Caco-2 (cell line): ENCODE measurements around the gene AFF1. TPM values are rescaled to one million over a fixed set of nuclear protein-coding genes. Genes with fewer than 3 reads are reported as not detected.
"Not testable (repeated sequence)": the region's sequence is repeated elsewhere in the genome, so short reads cannot be mapped to it uniquely, and the experiment has no call there.

Experiments
- BruUV-seq: library from RNA; stranded (reverse); fragments of 400-500 nt; replicated peaks from 2 replicates; lab custom pipeline; 2021; lab: Mats Ljungman, UMichigan
- CTCF ChIA-PET: fragments of 300-600 bp; sonication (Branson Sonifier 250); formaldehyde crosslinking; loops from one replicate; lab custom pipeline; 2022; ENCODE audit warnings: antibody characterized with exemption; lab: Charles Lee
- POLR2A ChIA-PET: fragments of 300-600 bp; sonication (Branson Sonifier 250); formaldehyde crosslinking; loops from one replicate; lab custom pipeline; 2022; ENCODE audit warnings: antibody characterized with exemption; lab: Charles Lee
- DNase-seq, 2 experiments: peaks; one replicate each; pipeline versions ENCODE4 v3.0.0 to v3.0.0-alpha.2; 2020 to 2022
- H3K27me3 ChIP-seq: replicated peaks from 2 replicates; pipeline ENCODE4 v1.6.0; 2011; ENCODE audit warnings: low read length; ENCODE audit not compliant: control insufficient read depth, insufficient read depth
- H3K36me3 ChIP-seq: 2 replicates; pipeline ENCODE4 v1.5.1; 2011; ENCODE audit warnings: low read length; ENCODE audit not compliant: control insufficient read depth, insufficient read depth
- H3K4me1 ChIP-seq: fragments of 250-450 bp; sonication (Bioruptor Pico); 2 replicates; pipeline ENCODE4 v1.5.1; 2020; ENCODE audit warnings: mild to moderate bottlenecking
- H3K4me3 ChIP-seq: 2 replicates; pipeline ENCODE4 v1.5.1; 2011; ENCODE audit warnings: low read depth, mild to moderate bottlenecking, control low read depth, low read length
- H3K9me3 ChIP-seq: fragments of 250-450 bp; sonication (Bioruptor Pico); 2 replicates; pipeline ENCODE4 v1.5.1; 2020; ENCODE audit warnings: mild to moderate bottlenecking, moderate library complexity
- H3K27ac Mint-ChIP-seq: one replicate; pipeline ENCODE4 v1.8.0; 2022; ENCODE audit warnings: mixed read lengths; ENCODE audit not compliant: unreplicated experiment
- H3K27me3 Mint-ChIP-seq: one replicate; pipeline ENCODE4 v1.8.0; 2022; ENCODE audit warnings: mixed read lengths; ENCODE audit not compliant: insufficient read depth, unreplicated experiment
- H3K36me3 Mint-ChIP-seq: one replicate; pipeline ENCODE4 v1.8.0; 2022; ENCODE audit warnings: mild to moderate bottlenecking, mixed read lengths; ENCODE audit not compliant: insufficient read depth, unreplicated experiment
- H3K4me1 Mint-ChIP-seq: one replicate; pipeline ENCODE4 v1.8.0; 2022; ENCODE audit warnings: low read depth, mixed read lengths; ENCODE audit not compliant: unreplicated experiment
- H3K4me3 Mint-ChIP-seq: one replicate; pipeline ENCODE4 v1.8.0; 2022; ENCODE audit warnings: mild to moderate bottlenecking, moderate library complexity, mixed read lengths; ENCODE audit not compliant: unreplicated experiment
- H3K9me3 Mint-ChIP-seq: one replicate; pipeline ENCODE4 v1.8.0; 2022; ENCODE audit warnings: mixed read lengths; ENCODE audit not compliant: unreplicated experiment
- intact Hi-C: fragments of 100-400 bp; cut with micrococcal nuclease; formaldehyde crosslinking; loops from one replicate; pipeline ENCODE4 v1.10.0; 2022; ENCODE audit not compliant: unreplicated experiment
- total RNA-seq: library from RNA; stranded (reverse); gene quantifications from 2 replicates; pipeline ENCODE4 v1.2.3, GENCODE V29; 2022
- TF ChIP-seq, protein P1 (sequence below), 2 experiments: fragments of 200-600 bp in 1 of 2; IDR thresholded peaks; 1 replicate in 1 of 2; 2 replicates in 1 of 2; pipeline versions ENCODE4 v1.5.1 to v1.8.0; 2011 to 2022; ENCODE audit warnings: antibody characterized with exemption in 1 of 2, control low read depth in 1 of 2, inconsistent platforms in 1 of 2, low read depth in 1 of 2, low read length in 1 of 2, mild to moderate bottlenecking in 1 of 2, moderate library complexity in 1 of 2; ENCODE audit not compliant: insufficient read depth in 1 of 2, severe bottlenecking in 1 of 2, unreplicated experiment in 1 of 2

Gene AFF1
- total RNA-seq, 1 experiment from 2014 or later = 48.3 TPM

DNA sequence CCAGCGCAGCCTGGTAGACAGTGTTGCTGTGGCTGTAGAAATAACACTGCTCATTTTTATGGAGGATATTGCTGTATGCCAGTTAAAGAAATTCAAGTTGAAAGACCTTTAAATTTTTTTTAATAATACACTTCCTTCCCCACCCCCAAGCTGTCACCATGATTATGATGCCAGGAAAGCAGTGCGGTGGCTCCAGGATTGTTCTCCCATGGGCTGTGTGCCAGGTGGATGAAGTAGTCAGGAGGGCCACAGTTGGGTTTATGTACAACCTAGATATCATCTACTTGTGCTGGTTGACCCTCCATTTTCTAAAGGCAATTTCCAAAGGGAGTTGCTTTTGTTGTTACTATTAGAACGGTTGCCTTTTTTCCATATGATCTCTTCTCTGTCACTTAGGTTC is 136.6 kb downstream of the AFF1 start:
- H3K4me3 ChIP-seq = no peak overlapping the region

GRCh38 chr4:87072545-87072944 is 137.7 kb downstream of the AFF1 start:
- H3K36me3 ChIP-seq, BruUV-seq, H3K4me1 Mint-ChIP-seq, H3K27me3 Mint-ChIP-seq, intact Hi-C loops, H3K27ac Mint-ChIP-seq, POLR2A ChIA-PET, H3K4me3 ChIP-seq, DNase-seq, H3K27me3 ChIP-seq, H3K4me1 ChIP-seq, H3K9me3 Mint-ChIP-seq, CTCF ChIA-PET, H3K4me3 Mint-ChIP-seq, H3K9me3 ChIP-seq: not testable (repeated sequence)
- peaks cover 17% of the 10 kb centered on the region for H3K36me3 Mint-ChIP-seq

More for the DNA sequence above, 136.6 kb downstream of the AFF1 start:
- intact Hi-C loops = no loop called here
- Histone ChIP-seq H3K36me3 (no peaks in the 10 kb centered on the region), H3K4me1 (no peaks in the 10 kb centered on the region), H3K9me3 (no peaks in the 10 kb centered on the region), H3K27me3 (no peaks in the 10 kb centered on the region)
- POLR2A ChIA-PET = interaction anchor here (0.6 kb wide), 1 partner anchor 574 kb away, joined by 8 read pairs; no protein-coding TSS in a partner anchor
- H3K9me3 Mint-ChIP-seq = no peaks in the 10 kb centered on the region
- H3K27ac Mint-ChIP-seq = no peak overlapping the region
- no peaks in the 10 kb centered on the region for H3K27me3 Mint-ChIP-seq
- no peak overlapping the region for H3K4me3 Mint-ChIP-seq
- CTCF ChIA-PET = no interaction called here
- no peak for DNase-seq
- BruUV-seq = no TSS peak
- TF ChIP-seq, protein P1, sequence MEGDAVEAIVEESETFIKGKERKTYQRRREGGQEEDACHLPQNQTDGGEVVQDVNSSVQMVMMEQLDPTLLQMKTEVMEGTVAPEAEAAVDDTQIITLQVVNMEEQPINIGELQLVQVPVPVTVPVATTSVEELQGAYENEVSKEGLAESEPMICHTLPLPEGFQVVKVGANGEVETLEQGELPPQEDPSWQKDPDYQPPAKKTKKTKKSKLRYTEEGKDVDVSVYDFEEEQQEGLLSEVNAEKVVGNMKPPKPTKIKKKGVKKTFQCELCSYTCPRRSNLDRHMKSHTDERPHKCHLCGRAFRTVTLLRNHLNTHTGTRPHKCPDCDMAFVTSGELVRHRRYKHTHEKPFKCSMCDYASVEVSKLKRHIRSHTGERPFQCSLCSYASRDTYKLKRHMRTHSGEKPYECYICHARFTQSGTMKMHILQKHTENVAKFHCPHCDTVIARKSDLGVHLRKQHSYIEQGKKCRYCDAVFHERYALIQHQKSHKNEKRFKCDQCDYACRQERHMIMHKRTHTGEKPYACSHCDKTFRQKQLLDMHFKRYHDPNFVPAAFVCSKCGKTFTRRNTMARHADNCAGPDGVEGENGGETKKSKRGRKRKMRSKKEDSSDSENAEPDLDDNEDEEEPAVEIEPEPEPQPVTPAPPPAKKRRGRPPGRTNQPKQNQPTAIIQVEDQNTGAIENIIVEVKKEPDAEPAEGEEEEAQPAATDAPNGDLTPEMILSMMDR (IDR thresholded peaks at IDR 0.05; ENCODE audit: insufficient read depth in 1 of 2, low read depth in 1 of 2, low read length in 1 of 2, severe bottlenecking in 1 of 2, unreplicated experiment in 1 of 2) = no peak
- peaks cover 7% of the 10 kb centered on the region for H3K4me1 Mint-ChIP-seq
- peaks cover 19% of the 10 kb centered on the region for H3K36me3 Mint-ChIP-seq

DNA sequence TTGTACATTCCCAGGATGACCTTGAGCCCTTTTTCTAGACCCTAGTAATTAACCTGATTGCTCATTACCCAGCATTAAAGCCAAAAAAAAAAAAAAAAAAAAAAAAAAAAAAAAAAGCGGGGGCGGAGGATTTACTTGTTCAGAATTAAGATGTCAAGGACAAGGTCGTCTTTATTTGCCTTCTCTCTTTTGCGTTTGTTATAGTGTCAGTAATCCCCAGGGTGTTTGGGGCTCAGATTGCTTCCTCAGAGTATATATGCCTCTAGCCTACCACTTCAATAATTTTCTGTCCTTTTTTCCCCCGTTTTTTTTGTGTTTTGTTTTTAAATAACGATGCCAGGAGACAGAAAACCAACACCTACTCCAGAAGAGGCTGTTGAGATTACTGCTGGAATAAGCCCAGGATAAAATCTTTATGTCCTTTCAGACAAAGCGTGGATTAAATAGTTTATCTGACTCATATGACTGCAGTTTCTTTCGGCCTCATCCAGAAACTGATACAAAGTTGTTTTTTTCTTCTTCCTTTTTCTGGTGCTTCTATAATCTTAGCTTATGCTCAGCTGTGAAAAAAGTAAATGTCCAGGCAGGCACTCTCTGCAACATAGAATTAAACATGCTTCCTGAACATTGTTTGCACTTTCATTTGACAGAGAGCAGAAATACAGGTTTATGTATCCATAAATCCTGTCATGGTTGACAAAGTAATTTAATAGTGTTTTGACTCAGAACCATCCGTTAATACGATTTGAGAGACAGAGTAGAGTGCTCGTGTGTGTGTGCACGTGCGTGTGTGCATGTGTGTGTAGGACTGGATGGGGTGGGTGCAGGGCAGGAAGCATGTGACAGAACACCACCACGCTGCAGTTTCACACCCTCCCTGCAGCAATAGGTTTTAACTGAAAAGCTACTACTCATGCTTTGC is 138.6 kb downstream of the AFF1 start:
- Mint-ChIP-seq H3K27ac (peak overlapping the region; percentile 2), H3K4me1 (peaks cover 7% of the 10 kb centered on the region), H3K9me3 (no peaks in the 10 kb centered on the region), H3K36me3 (peaks cover 17% of the 10 kb centered on the region), H3K27me3 (no peaks in the 10 kb centered on the region), H3K4me3 (no peak overlapping the region)
- no TSS peak for BruUV-seq
- no peaks in the 10 kb centered on the region for H3K9me3 ChIP-seq
- H3K36me3 ChIP-seq = no peaks in the 10 kb centered on the region
- no peaks in the 10 kb centered on the region for H3K27me3 ChIP-seq
- H3K4me3 ChIP-seq = no peak overlapping the region
- no peaks in the 10 kb centered on the region for H3K4me1 ChIP-seq
- ChIA-PET POLR2A (no interaction called here), CTCF (no interaction called here)
- no peak for DNase-seq
- intact Hi-C loops = no loop called here
- TF ChIP-seq, protein P1 (IDR thresholded peaks at IDR 0.05; ENCODE audit: insufficient read depth in 1 of 2, low read depth in 1 of 2, low read length in 1 of 2, severe bottlenecking in 1 of 2, unreplicated experiment in 1 of 2) = no peak
